Measurements from ENCODE around the gene ARID1B.

DNA sequence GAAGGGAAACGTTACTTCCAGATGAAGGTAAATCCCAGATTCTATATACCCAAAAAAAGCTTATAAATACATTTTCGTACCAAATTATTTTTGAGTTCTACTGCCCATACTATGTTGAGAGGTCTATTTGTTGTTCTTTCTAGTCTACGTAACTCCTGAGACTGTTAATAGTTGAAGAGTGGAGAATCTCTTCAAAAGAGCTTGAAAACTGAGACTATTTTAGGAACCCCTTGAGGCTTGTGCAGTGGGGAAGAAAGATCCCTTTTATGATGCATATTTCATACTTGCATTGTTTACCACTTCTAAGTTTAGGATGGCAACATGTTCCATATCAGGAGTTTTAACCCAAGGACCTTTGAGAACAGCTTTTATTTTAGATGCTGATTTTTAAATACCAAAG lies 301.1 kb downstream of the ARID1B start:
- TF ChIP-seq CTCF (IDR thresholded peaks at IDR 0.05) = no peak
- no peak for TF ChIP-seq EZH2 (IDR thresholded peaks at IDR 0.05; ENCODE audit: borderline replicate concordance, insufficient read depth, low read depth, low read length, poor library complexity, severe bottlenecking)
